Middle frontal gyrus (tissue), 1 donor: Measurements from ENCODE around the gene DPYSL5.
"Not testable (repeated sequence)": the region's sequence is repeated elsewhere in the genome, so short reads cannot be mapped to it uniquely, and the experiment has no call there.

Source experiments
- DNase-seq: peaks from one replicate; pipeline ENCODE4 v3.0.0-alpha.2; 2015; ENCODE audit warnings: low spot score; ENCODE audit errors: extremely low spot score

The DPYSL5 gene

DNA sequence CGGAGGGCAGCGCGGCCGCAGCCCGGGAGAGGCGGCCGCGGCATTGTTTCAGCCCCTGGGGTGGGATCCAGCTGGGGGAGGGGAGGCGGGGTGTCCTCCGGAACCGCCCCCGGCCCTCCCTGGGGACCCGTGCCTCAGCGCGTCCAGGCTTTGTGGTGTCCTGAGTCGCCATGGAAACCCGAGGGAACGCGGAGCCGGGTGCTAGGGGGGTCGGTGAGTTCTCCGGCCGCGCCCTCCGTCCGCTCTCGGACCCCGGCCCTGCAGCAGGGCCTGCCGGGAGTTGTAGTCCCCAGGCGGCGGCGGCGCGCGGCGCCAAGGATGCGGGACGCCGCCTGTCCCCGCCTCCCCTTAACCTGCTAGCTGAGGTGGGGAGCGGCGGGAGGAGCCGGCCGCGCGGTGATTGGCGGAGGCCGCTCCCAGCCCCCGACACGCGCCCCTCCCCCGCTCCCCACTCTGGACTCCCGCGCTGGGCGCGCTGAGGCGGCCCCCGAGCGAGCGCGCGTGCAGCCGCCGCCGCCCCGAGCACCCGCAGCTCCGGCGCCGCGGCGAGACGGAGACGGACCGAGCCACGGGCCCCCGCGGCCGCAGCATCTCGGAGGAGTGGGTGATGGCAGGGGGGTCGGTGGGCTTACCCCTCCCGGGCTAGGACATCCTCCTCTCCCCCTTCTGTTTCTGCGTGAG lies at the start of gene DPYSL5:
DPYSL5 (plus strand) TSS at position 478 of the 681 bp plus-strand sequence. CDS start 50,368 bp downstream, outside the sequence.
- DNase-seq = peak; percentile 66

DNA sequence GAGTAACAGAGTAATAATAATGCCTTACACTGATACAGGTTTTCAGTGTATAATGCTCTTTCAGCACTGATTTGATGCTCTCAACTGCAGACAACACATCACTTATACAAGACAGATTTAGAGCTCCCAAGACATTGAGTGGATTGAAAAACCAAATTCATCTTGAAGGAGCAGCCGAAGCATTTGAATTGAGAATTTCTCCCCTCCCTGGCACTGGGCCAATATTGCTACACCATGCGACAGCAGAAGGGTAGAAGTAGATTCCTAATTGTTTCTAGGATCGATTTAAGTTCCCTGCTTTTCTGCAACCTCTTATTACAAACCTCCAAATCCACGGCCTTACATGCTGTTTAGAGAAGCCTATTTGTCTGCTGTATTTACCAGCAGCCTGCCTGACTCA lies 46.6 kb upstream of the DPYSL5 start:
- no peak for DNase-seq

DNA sequence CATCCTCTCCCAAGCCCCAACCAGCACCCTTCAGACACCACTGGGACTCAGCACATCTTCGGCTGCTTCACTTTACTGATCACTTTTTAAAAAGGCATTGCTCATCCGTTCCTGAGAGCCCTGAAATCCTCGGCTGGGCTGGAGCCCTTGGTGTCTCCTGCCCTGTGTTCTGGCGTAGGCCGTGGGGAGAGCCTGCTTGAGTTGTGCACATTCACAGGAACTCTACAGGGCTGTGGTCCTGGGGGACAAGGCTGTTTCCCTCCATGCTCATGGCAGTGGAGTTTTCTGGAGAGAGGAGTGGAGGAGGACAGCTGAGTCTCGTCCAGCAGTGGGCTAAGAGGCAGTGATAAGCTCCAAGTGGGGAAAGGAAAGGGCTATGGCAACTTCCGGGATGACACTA lies 46.1 kb upstream of the DPYSL5 start:
- DNase-seq = no peak

DNA sequence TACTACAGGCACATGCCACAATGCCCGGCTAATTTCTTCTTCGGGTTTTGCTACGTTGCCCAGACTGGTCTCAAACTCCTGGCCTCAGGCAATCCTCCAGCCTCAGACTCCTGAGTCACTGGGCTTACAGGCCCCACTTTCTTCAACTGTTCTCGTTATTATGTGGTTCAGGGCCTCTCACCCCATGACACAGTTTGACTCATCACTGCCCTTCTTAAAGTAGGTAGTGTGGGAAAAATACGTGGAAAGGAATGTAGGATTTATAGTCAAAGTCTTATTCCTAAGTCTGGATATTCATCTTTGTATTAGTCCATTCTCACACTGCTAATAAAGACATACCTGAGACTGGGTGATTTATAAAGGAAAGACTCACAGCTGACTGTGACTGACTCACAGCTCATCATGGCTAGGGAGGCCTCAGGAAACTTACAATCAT lies 42.7 kb upstream of the DPYSL5 start:
- DNase-seq = no peak

- DNase-seq = no peak
Observed at GRCh38 chr2:26807788-26808460, 40.0 kb upstream of the DPYSL5 start.

- DNase-seq = no peak
Observed at GRCh38 chr2:26809211-26809610, 38.7 kb upstream of the DPYSL5 start.

DNA sequence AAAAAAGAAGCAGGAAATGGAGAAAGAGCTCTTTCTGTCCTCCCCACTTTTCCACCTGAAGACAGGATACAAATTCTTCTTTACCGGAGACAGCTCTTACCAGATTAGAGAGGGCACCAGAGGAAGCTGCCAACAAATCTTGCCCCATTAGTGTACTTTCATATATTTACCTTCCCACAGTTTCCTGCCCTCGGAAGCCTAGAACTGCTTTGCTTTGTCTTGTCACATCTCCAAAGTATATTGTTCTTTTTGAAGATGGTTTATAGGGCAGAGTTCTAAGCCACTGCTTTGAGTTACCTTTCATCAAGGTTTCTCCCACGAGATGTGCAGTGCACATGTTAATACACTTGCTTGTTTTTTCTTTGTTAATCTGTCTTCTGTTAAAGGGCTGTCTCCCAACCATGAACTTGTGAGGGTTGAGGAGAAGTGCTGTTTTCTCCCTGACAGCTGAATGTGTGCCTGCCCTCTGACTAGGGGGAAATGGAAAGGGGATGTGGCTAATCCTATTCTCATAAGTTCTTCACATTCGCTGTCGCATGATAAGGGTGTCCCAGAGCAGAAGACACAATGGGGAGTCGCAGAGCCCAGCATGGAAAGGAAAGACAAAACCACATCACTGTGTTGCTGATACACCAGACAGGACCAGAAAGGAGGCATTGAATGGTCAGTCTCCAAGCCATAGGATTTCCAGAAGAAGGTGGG lies 37.9 kb upstream of the DPYSL5 start:
- DNase-seq = no peak

DNA sequence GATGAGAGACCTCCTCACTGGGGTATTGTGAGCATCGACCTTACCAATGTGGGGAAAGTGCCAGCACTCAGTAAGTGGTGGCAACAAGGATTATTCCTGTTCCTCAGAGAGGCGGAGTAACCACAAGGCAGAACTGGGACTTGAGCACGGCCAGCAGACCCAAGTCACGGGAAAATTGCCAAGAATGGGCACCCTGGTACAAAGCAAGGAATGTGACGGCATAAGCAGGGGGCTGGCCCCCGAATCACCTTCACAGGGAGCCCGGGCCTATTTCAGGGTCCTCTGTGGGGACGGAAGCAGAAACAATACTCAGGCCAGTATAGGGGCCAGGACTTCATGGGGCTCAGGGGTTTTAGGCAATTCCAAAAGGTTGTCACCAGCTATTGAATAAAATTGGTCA lies 36.7 kb upstream of the DPYSL5 start:
- DNase-seq = no peak

- no peak for DNase-seq
Observed at GRCh38 chr2:26811791-26812694, 35.9 kb upstream of the DPYSL5 start.

DNA sequence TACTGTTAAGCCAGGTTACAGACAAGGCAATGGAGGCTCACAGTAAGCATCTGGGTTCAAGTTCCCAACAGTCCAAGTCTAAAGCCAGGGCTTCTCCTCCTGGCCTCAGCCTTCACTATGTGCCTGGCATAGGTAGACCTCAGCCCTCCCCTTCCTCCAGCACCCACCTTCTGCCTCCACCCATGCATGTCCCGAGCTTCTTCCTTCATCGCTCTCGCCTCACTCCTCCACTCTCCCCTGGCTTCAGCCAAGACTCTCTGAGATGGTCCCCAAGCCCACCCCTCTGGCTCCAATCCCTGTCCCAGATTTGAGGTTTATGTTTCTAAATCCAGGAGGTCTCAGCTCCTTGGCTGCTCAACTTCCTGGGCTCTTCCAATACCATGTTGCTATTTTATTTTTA lies 35.2 kb upstream of the DPYSL5 start:
- DNase-seq = no peak

DNA sequence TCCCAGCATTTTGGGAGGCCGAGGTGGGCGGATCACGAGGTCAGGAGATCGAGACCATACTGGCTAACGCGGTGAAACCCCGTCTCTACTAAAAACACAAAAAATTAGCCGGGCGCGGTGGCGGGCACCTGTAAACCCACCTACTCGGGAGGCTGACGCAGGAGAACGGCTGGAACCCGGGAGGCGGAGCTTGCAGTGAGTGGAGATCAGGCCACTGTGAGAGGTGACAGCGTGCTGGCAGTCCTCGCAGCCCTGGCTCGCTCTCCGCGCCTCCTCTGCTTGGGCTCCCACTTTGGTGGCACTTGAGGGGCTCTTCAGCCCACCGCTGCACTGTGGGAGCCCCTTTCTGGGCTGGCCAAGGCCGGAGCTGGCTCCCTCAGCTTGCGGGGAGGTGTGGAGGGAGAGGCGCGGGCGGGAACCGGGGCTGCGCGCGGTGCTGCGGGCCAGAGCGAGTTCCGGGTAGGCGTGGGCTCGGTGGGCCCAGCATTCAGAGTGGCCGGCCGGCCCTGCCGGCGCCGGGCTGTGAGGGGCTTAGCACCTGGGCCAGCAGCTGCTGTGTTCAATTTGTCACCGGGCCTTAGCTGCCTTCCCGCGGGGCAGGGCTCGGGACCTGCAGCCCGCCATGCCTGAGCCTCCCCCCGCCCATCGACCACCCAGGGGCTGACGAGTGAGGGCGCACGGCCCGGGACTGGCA lies 33.7 kb upstream of the DPYSL5 start:
- DNase-seq = not testable (repeated sequence)

- no peak for DNase-seq
Observed at GRCh38 chr2:26816893-26817292, 31.0 kb upstream of the DPYSL5 start.

DNA sequence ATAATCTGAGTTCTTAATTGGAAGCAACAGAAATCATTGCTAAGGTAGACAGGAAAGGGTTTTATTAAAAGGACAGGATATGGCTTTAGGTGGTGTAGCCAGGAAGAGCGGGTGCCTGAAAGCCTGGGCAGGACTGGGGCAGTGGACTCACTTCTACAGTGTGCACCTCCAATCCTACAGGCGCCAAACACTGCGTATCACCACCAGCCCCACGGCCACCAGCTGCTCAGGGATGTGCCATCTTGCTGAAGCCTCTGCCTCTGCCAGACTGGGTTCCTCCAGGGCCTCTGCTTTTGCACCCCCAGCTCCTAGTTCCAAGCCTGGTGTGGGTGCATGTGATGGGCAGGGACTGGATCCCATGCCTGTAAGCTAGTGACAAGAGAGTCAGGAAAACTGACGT lies 29.7 kb upstream of the DPYSL5 start:
- no peak for DNase-seq

DNA sequence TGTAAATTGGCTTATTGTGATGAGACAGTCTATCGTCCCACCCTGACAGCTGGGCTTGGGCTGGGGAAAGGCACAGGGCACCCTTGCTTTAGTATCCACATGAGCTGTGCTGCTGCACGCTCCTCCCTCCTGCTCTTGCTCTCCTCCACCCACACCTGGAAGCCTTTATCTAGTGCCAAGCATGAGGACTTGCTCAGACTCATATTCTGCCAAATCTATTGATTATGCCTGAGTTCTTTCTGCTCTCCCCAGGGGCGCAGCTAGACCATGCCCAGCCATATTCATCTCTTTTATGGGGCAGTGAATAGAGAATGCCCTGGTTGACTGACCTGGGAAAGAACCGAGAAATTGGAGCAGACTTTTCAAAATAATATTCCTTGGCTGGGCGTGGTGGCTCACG lies 29.0 kb upstream of the DPYSL5 start:
- DNase-seq = no peak

GRCh38 chr2:26820932-26821331 lies 27.0 kb upstream of the DPYSL5 start:
- DNase-seq = no peak

DNA sequence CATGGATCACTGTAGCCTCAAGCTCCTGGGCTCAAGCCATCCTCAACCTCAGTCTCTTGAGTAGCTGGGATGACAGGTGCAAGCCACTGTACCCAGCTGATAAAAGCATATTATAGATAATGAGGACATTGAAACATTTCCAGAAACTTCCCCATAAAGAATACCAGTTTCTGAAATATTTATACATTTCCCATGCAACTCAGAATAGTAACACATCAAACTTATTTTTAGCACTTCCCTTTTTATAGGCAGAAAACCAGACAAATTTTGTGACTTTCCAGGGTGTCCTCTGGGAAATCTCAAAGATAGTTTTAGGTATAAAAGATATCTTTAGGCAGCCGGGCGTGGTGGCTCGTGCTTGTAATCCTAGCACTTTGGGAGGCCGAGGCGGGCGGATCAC lies 25.1 kb upstream of the DPYSL5 start:
- no peak for DNase-seq

DNA sequence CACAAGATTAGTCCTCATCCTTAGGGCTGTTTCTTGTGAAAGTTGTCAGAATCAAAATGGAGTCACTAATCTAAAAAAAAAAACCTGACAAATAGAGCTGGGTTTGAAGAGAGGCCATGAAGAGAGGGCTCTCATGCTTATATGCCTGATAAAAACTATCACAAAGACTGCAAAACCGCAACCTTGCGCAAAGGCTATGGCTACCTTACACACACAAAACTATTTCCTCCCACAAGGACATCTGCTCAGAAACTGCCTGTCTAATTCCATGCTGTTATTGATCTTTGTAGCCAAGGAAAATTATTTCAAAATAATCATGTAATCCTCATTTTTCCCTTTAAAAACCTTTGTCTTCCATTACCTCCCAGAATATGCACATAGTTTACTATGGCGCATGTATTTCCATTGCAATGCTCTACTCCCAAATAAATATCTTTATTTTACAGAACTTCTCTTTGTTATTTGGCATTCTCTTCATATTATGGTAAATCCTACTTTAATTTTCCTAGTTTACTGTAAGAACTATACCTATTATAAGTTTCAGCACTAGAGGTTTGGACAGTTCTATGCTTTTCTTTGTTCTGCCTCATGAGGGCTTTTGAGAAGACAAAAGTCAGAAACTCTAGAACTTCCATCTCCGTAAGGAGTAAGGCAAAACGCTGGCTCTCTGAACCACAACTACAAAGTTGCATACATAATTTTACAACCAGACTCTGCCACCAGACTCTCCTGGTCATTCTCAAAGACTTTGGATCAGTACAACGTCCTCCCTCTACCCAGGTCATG lies 9.6 kb upstream of the DPYSL5 start:
- DNase-seq = no peak

- no peak for DNase-seq
Observed at GRCh38 chr2:26840937-26841610, 6.9 kb upstream of the DPYSL5 start.

GRCh38 chr2:26843041-26843440 lies 4.9 kb upstream of the DPYSL5 start:
- DNase-seq = no peak
